DMS53 treated with DMSO at 0.1 percent for 48 hours (cell line): Measurements from ENCODE around the gene EIF3K.

Source experiments
- DNase-seq: peaks from one replicate; lab custom pipeline; 2025; ENCODE audit not compliant: unreplicated experiment; lab: John Stamatoyannopoulos, UW

Gene EIF3K

DNA sequence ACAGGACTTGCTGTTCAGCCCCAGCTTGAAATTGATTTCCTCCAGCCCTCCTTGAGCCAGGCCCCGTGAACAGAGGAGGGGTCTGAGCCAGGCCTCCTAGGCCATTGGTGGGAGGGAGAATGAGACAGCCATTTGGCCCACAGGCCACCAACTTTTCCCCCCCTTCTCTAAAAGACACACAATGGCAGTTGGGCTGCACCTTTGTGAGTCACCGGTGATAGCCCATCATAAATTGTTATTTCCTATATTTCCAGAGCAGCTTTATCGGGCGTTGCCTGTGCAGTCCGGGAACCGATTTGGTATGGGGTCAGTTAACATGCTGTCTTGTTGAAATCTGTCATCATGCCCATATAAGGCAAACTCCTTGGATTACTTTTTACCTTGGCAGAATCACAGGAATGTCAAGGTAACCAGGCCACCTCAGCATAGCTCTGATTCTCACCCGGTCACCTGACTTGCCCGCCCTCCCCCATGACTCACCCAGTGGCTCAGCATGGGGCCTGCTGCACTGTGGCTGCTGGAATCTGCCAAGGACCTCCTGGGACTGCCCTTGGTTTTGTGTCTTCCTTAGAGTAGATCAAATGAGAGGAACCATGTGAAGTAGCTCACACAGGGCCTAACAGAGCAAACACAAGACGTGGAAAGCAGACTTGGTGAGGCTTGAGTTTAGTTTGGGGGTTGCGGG, 64.5 kb downstream of the EIF3K start:
- peak; percentile 92 for DNase-seq

DNA sequence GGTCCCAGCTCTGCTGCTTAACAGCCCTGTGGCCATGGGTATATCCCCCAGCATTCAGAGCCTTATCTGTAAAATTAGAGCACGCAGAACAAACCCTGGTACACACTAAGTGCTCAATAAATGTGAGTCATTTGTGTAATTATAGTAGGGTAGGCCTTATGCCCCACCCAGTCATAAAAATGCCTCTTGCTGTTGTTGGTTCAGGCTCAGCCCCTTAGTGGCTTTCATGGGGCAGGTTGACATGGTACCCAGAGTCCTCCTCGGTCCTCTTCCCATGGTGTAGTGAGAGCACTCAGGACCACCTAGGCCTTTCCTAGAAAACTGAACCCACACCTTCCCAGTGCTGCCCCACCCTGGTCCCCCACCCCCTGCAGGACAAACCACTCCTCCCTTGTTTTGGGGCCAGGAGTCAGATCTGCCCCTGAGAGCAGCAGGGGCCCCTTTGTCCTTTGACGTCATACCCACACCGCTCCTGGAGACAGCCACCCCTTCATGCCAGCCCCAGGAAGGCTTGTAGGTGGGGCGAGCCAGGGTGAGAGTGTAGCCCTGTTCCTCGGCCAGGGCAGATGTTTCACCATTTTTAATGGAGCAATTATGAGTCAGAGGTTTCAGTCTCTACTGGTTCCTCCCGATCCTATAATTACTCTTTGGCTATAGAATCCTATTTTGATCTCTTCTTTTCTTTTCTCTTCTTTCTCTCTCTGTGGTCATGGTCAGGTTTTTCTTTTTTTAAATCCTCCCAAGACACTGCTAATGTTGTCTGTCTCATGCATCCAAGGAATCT, 65.3 kb downstream of the EIF3K start:
- DNase-seq, result no peak

DNA sequence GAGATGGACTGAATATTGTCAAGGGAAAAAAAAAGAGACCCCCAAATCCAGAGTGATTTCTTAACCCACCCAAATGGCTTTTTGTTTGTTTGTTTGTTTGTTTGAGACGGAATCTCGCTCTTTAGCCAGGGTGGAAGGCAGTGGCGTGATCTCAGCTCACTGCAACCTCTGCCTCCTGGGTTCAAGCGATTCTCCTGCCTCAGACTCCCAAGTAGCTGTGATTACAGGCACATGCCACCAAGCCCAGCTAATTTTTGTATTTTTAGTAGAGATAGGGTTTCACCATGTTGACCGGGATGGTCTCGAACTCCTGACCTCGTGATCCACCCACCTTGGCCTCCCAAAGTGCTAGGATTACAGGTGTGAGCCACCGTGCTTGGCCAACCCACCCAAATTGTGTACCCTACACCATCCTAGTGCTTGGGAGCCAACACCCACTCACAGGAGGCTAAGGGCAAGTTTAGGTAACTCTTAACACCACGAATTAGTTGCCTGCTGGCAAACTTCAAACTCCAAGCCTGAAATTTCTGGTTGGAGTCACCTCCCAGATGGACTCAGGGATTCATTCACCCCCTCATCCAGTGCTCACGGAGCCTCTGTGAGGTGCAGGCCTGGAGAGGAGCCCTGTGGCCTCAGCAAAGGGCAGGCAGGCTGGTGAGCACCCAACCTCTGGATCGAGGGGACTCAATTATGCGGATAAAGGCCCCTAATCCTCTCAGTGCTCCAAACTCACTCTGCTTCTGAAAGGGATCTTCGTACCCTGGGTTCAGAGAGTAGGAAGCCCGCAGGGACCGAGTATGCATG, 66.1 kb downstream of the EIF3K start:
- DNase-seq, result no peak

DNA sequence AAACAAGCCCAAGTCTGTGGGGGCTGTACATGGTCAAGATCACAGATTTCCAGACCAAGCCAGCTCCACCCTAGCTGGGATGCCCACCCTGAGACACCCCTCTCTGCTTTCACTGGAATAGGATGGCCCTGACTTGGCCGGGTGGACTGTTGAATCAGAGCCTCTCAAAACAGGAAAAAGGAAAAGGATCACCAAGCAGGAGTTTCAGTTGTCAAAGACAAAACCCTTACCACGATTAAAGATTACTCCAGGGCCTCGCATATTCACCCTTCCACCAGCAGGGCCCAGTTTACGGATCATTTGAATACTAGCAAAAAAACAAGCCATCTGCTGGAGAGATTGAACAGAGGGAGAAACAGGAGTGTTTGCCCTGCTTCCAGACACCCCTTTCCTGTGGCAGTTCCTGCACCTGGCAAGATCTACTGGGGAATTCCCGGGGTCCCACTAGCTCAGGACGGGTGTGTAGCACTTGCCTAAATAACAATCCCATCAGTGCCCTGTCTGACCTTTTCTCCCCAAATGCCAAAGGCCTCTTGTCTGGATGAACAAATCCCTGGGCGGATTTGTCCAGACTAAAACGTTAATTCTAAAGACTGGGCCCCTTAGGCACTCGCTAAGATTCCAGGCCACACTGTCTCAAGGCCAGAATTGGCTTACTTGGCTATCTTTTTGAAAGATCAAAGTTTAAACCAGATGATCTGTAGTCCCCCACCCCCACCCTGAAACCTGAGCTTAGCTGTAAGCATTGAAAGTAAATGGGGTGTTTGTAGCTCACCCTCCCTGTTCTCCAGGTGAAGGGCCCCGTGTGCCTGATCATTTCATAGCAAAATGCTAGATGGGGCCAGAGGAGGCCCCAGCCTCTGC, 66.9 kb downstream of the EIF3K start:
- no peak for DNase-seq

DNA sequence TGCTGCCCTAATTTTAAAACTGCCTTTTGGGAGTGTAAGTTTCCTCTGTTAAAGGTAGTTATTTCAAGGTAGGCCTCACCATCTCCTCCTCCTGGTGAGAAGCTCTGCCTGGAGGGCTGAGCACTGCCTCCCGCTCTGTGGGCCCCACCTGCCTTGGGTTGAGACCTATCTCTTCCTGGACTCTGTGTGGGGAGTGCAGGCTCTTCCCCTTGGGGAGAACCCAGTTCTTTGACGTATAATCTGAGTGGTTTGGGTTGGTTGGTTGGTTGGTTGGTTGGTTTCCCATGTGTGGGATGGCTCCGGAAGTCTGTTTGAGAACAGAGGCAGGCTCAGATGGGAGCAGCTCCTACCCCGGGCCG, 67.5 kb downstream of the EIF3K start:
- no peak for DNase-seq
